ENCODE results near the gene CIBAR2. TPM values are rescaled to one million over a fixed set of nuclear protein-coding genes. Genes with fewer than 3 reads are reported as not detected.

Gene CIBAR2
- total RNA-seq, 2 donors from 2014 or later: not detected

GRCh38 chr16:85139881-85140339, 27.6 kb upstream of the CIBAR2 start:
- ATAC-seq: no peak
- no peak for DNase-seq
- Mint-ChIP-seq H3K27me3 (peaks cover 57% of the 10 kb centered on the region), H3K36me3 (ENCODE audit: low read depth) (peaks cover 14% of the 10 kb centered on the region), H3K27ac (no peak overlapping the region), H3K4me3 (no peak overlapping the region), H3K4me1 (peaks cover 18% of the 10 kb centered on the region)
- H3K9me3 ChIP-seq (ENCODE audit: control insufficient read depth, low read length, poor library complexity, severe bottlenecking): no peaks in the 10 kb centered on the region

GRCh38 chr16:85138825-85139627, 26.8 kb upstream of the CIBAR2 start:
- H3K27ac Mint-ChIP-seq: no peak overlapping the region
- peaks cover 18% of the 10 kb centered on the region for H3K4me1 Mint-ChIP-seq
- peak overlapping the region; percentile 67 for H3K4me3 Mint-ChIP-seq
- peaks cover 53% of the 10 kb centered on the region for H3K27me3 Mint-ChIP-seq
- DNase-seq (no peak), ATAC-seq (no peak)
- H3K36me3 Mint-ChIP-seq (ENCODE audit: low read depth): peaks cover 14% of the 10 kb centered on the region
- H3K9me3 ChIP-seq (ENCODE audit: control insufficient read depth, low read length, poor library complexity, severe bottlenecking): no peaks in the 10 kb centered on the region

- Mint-ChIP-seq H3K27ac (no peak overlapping the region), H3K27me3 (peaks cover 48% of the 10 kb centered on the region), H3K4me1 (peaks cover 18% of the 10 kb centered on the region), H3K36me3 (ENCODE audit: low read depth) (peaks cover 14% of the 10 kb centered on the region), H3K4me3 (peak overlapping the region; percentile 67)
- H3K9me3 ChIP-seq (ENCODE audit: control insufficient read depth, low read length, poor library complexity, severe bottlenecking): no peaks in the 10 kb centered on the region
- DNase-seq (no peak), ATAC-seq (no peak)
Observed at GRCh38 chr16:85138073-85138824, 26.0 kb upstream of the CIBAR2 start.

GRCh38 chr16:85137323-85138072, 25.2 kb upstream of the CIBAR2 start:
- Mint-ChIP-seq H3K4me1 (peaks cover 18% of the 10 kb centered on the region), H3K36me3 (ENCODE audit: low read depth) (peaks cover 14% of the 10 kb centered on the region), H3K4me3 (peak overlapping the region; percentile 15), H3K27ac (no peak overlapping the region), H3K27me3 (peaks cover 48% of the 10 kb centered on the region)
- DNase-seq (no peak), ATAC-seq (no peak)
- no peaks in the 10 kb centered on the region for H3K9me3 ChIP-seq (ENCODE audit: control insufficient read depth, low read length, poor library complexity, severe bottlenecking)

GRCh38 chr16:85136702-85137322, 24.5 kb upstream of the CIBAR2 start:
- Mint-ChIP-seq H3K36me3 (ENCODE audit: low read depth) (peaks cover 14% of the 10 kb centered on the region), H3K4me3 (no peak overlapping the region), H3K27me3 (peaks cover 47% of the 10 kb centered on the region), H3K4me1 (peaks cover 18% of the 10 kb centered on the region), H3K27ac (peak overlapping the region; percentile 80)
- no peaks in the 10 kb centered on the region for H3K9me3 ChIP-seq (ENCODE audit: control insufficient read depth, low read length, poor library complexity, severe bottlenecking)
- DNase-seq: no peak
- ATAC-seq: no peak

- ATAC-seq: no peak
- Mint-ChIP-seq H3K4me3 (no peak overlapping the region), H3K4me1 (peaks cover 18% of the 10 kb centered on the region), H3K36me3 (ENCODE audit: low read depth) (peaks cover 14% of the 10 kb centered on the region), H3K27ac (peak overlapping the region; percentile 80), H3K27me3 (peaks cover 41% of the 10 kb centered on the region)
- no peaks in the 10 kb centered on the region for H3K9me3 ChIP-seq (ENCODE audit: control insufficient read depth, low read length, poor library complexity, severe bottlenecking)
- no peak for DNase-seq
Observed at GRCh38 chr16:85136213-85136701, 24.0 kb upstream of the CIBAR2 start.

- no peak for DNase-seq
- Mint-ChIP-seq H3K27ac (peak overlapping the region; percentile 81), H3K4me3 (no peak overlapping the region), H3K36me3 (ENCODE audit: low read depth) (peaks cover 14% of the 10 kb centered on the region), H3K27me3 (peaks cover 38% of the 10 kb centered on the region), H3K4me1 (peaks cover 17% of the 10 kb centered on the region)
- ATAC-seq: no peak
- no peaks in the 10 kb centered on the region for H3K9me3 ChIP-seq (ENCODE audit: control insufficient read depth, low read length, poor library complexity, severe bottlenecking)
Observed at GRCh38 chr16:85134789-85135142, 22.5 kb upstream of the CIBAR2 start.

- ATAC-seq (no peak), DNase-seq (no peak)
- Mint-ChIP-seq H3K27me3 (peaks cover 33% of the 10 kb centered on the region), H3K4me3 (no peak overlapping the region), H3K4me1 (peaks cover 13% of the 10 kb centered on the region), H3K27ac (no peak overlapping the region), H3K36me3 (ENCODE audit: low read depth) (peaks cover 11% of the 10 kb centered on the region)
- no peaks in the 10 kb centered on the region for H3K9me3 ChIP-seq (ENCODE audit: control insufficient read depth, low read length, poor library complexity, severe bottlenecking)
Observed at GRCh38 chr16:85134076-85134788, 22.0 kb upstream of the CIBAR2 start.

GRCh38 chr16:85133290-85133599, 21.0 kb upstream of the CIBAR2 start:
- no peak for DNase-seq

GRCh38 chr16:85132456-85133289, 20.4 kb upstream of the CIBAR2 start:
- Mint-ChIP-seq H3K27ac (no peak overlapping the region), H3K4me1 (peaks cover 5% of the 10 kb centered on the region), H3K4me3 (no peak overlapping the region), H3K36me3 (ENCODE audit: low read depth) (peaks cover under 1% of the 10 kb centered on the region), H3K27me3 (peaks cover 17% of the 10 kb centered on the region)
- DNase-seq (no peak), ATAC-seq (no peak)
- H3K9me3 ChIP-seq (ENCODE audit: control insufficient read depth, low read length, poor library complexity, severe bottlenecking): no peaks in the 10 kb centered on the region

More at GRCh38 chr16:85133290-85133599, 21.0 kb upstream of the CIBAR2 start:
- Mint-ChIP-seq H3K4me1 (peaks cover 11% of the 10 kb centered on the region), H3K36me3 (ENCODE audit: low read depth) (peaks cover 5% of the 10 kb centered on the region), H3K27me3 (peaks cover 23% of the 10 kb centered on the region), H3K4me3 (no peak overlapping the region), H3K27ac (no peak overlapping the region)
- no peak for ATAC-seq
- H3K9me3 ChIP-seq (ENCODE audit: control insufficient read depth, low read length, poor library complexity, severe bottlenecking): no peaks in the 10 kb centered on the region

- Mint-ChIP-seq H3K4me1 (no peaks in the 10 kb centered on the region), H3K27me3 (peaks cover 2% of the 10 kb centered on the region), H3K4me3 (no peak overlapping the region), H3K27ac (no peak overlapping the region), H3K36me3 (ENCODE audit: low read depth) (no peaks in the 10 kb centered on the region)
- DNase-seq (no peak), ATAC-seq (no peak)
- H3K9me3 ChIP-seq (ENCODE audit: control insufficient read depth, low read length, poor library complexity, severe bottlenecking): no peaks in the 10 kb centered on the region
Observed at GRCh38 chr16:85130705-85131028, 18.4 kb upstream of the CIBAR2 start.
